HG03108 (cell line): ENCODE data around the gene PNPLA1.
A peak's percentile ranks its signal among the peaks of the same experiment; 100 is the strongest.

Experiments
- ATAC-seq: cut with Tn5 transposase; IDR thresholded peaks from one replicate; pipeline ENCODE4 v1.9.1; 2021; ENCODE audit warnings: moderate library complexity; ENCODE audit not compliant: unreplicated experiment

The PNPLA1 gene

GRCh38 chr6:36285187-36285671 is 15.4 kb downstream of the PNPLA1 start:
- ATAC-seq = no peak

GRCh38 chr6:36285797-36286196 is 15.9 kb downstream of the PNPLA1 start:
- ATAC-seq = no peak

- no peak for ATAC-seq
Measured at GRCh38 chr6:36286858-36287257, 17.0 kb downstream of the PNPLA1 start.

- ATAC-seq = no peak
Measured at GRCh38 chr6:36289281-36289878, 19.5 kb downstream of the PNPLA1 start.

- no peak for ATAC-seq
Measured at GRCh38 chr6:36290668-36291620, 21.1 kb downstream of the PNPLA1 start.

- no peak for ATAC-seq
Measured at GRCh38 chr6:36292170-36292569, 22.3 kb downstream of the PNPLA1 start.

- no peak for ATAC-seq
Measured at GRCh38 chr6:36296240-36296639, 26.4 kb downstream of the PNPLA1 start.

- no peak for ATAC-seq
Measured at GRCh38 chr6:36297051-36297450, 27.2 kb downstream of the PNPLA1 start.

- ATAC-seq = no peak
Measured at GRCh38 chr6:36297511-36297910, 27.7 kb downstream of the PNPLA1 start.

- no peak for ATAC-seq
Measured at GRCh38 chr6:36298027-36298426, 28.2 kb downstream of the PNPLA1 start.

GRCh38 chr6:36301085-36301658 is 31.3 kb downstream of the PNPLA1 start:
- no peak for ATAC-seq

GRCh38 chr6:36301781-36302180 is 31.9 kb downstream of the PNPLA1 start:
- ATAC-seq = no peak

GRCh38 chr6:36302227-36302976 is 32.5 kb downstream of the PNPLA1 start:
- ATAC-seq = peak; percentile 59

GRCh38 chr6:36305885-36306284 is 36.0 kb downstream of the PNPLA1 start:
- ATAC-seq = no peak

- no peak for ATAC-seq
Measured at GRCh38 chr6:36306375-36306774, 36.5 kb downstream of the PNPLA1 start.

- no peak for ATAC-seq
Measured at GRCh38 chr6:36308514-36308913, 38.7 kb downstream of the PNPLA1 start.

GRCh38 chr6:36309203-36309602 is 39.3 kb downstream of the PNPLA1 start:
- no peak for ATAC-seq

- ATAC-seq = no peak
Measured at GRCh38 chr6:36309900-36310299, 40.0 kb downstream of the PNPLA1 start.

- no peak for ATAC-seq
Measured at GRCh38 chr6:36312854-36313648, 43.2 kb downstream of the PNPLA1 start.

- no peak for ATAC-seq
Measured at GRCh38 chr6:36313649-36313936, 43.7 kb downstream of the PNPLA1 start.
